ENCODE data around the gene ZNF277. TPM values are rescaled to one million over a fixed set of nuclear protein-coding genes. Genes with fewer than 3 reads are reported as not detected.

The ZNF277 gene
- total RNA-seq, 2 donors from 2014 or later: 20.3 to 20.4 TPM

- no peak for DNase-seq
- Mint-ChIP-seq H3K4me1 (peaks cover 15% of the 10 kb centered on the region), H3K36me3 (ENCODE audit: low read depth) (no peaks in the 10 kb centered on the region), H3K27ac (no peak overlapping the region), H3K4me3 (no peak overlapping the region), H3K27me3 (ENCODE audit: insufficient read depth) (no peaks in the 10 kb centered on the region), H3K9me3 (no peaks in the 10 kb centered on the region)
- Histone ChIP-seq H3K9me3 (ENCODE audit: control insufficient read depth, low read length) (no peaks in the 10 kb centered on the region), H3K27ac (ENCODE audit: low read depth, low read length) (no peak overlapping the region), H3K27me3 (ENCODE audit: control insufficient read depth, insufficient read depth, low read length, poor library complexity, severe bottlenecking) (no peaks in the 10 kb centered on the region), H3K4me3 (ENCODE audit: low read length) (no peak overlapping the region), H3K36me3 (ENCODE audit: control insufficient read depth, insufficient read depth, low read length) (no peaks in the 10 kb centered on the region), H3K4me1 (ENCODE audit: control insufficient read depth, insufficient read depth, low read length) (no peaks in the 10 kb centered on the region), H3K9ac (ENCODE audit: extremely low read depth, low read length, poor library complexity, severe bottlenecking) (no peak overlapping the region)
- WGBS, 2 experiments (ENCODE audit: insufficient coverage in 1 of 2, insufficient read length in 1 of 2): 89% methylated on average over 1 of the region's 1 CpG; no CpG with 5 or more reads in 1 of the 2 experiments
- no peak for TF ChIP-seq CTCF (conservative IDR thresholded peaks at IDR 0.05)
These were observed 7.2 kb downstream of the ZNF277 start for GRCh38 chr7:112213735-112214134.

- H3K27me3 Mint-ChIP-seq (ENCODE audit: insufficient read depth): no peaks in the 10 kb centered on the region
- Histone ChIP-seq H3K4me1 (ENCODE audit: control insufficient read depth, insufficient read depth, low read length) (no peaks in the 10 kb centered on the region), H3K36me3 (ENCODE audit: control insufficient read depth, insufficient read depth, low read length) (no peaks in the 10 kb centered on the region), H3K9me3 (ENCODE audit: control insufficient read depth, low read length) (no peaks in the 10 kb centered on the region), H3K27me3 (ENCODE audit: control insufficient read depth, insufficient read depth, low read length, poor library complexity, severe bottlenecking) (no peaks in the 10 kb centered on the region), H3K4me3 (ENCODE audit: low read length) (no peak overlapping the region), H3K9ac (ENCODE audit: extremely low read depth, low read length, poor library complexity, severe bottlenecking) (no peak overlapping the region), H3K27ac (ENCODE audit: low read depth, low read length) (no peak overlapping the region)
- DNase-seq: no peak
- H3K27ac Mint-ChIP-seq: no peak overlapping the region
- H3K9me3 Mint-ChIP-seq: no peaks in the 10 kb centered on the region
- no peak for TF ChIP-seq CTCF (conservative IDR thresholded peaks at IDR 0.05)
- H3K36me3 Mint-ChIP-seq (ENCODE audit: low read depth): no peaks in the 10 kb centered on the region
- H3K4me1 Mint-ChIP-seq: peaks cover 15% of the 10 kb centered on the region
- no peak overlapping the region for H3K4me3 Mint-ChIP-seq
These were observed 7.8 kb downstream of the ZNF277 start for GRCh38 chr7:112214268-112214667.

- Mint-ChIP-seq H3K9me3 (no peaks in the 10 kb centered on the region), H3K27ac (no peak overlapping the region), H3K36me3 (ENCODE audit: low read depth) (no peaks in the 10 kb centered on the region), H3K27me3 (ENCODE audit: insufficient read depth) (no peaks in the 10 kb centered on the region), H3K4me3 (no peak overlapping the region), H3K4me1 (peaks cover 13% of the 10 kb centered on the region)
- no peak for TF ChIP-seq CTCF (conservative IDR thresholded peaks at IDR 0.05)
- no peak overlapping the region for H3K27ac ChIP-seq (ENCODE audit: low read depth, low read length)
- no peaks in the 10 kb centered on the region for H3K4me1 ChIP-seq (ENCODE audit: control insufficient read depth, insufficient read depth, low read length)
- no peak overlapping the region for H3K9ac ChIP-seq (ENCODE audit: extremely low read depth, low read length, poor library complexity, severe bottlenecking)
- H3K36me3 ChIP-seq (ENCODE audit: control insufficient read depth, insufficient read depth, low read length): no peaks in the 10 kb centered on the region
- no peak overlapping the region for H3K4me3 ChIP-seq (ENCODE audit: low read length)
- no peaks in the 10 kb centered on the region for H3K27me3 ChIP-seq (ENCODE audit: control insufficient read depth, insufficient read depth, low read length, poor library complexity, severe bottlenecking)
- no peak for DNase-seq
- 83 to 84% methylated on average over 2 of the region's 2 CpGs for WGBS, 2 experiments (ENCODE audit: insufficient coverage in 1 of 2, insufficient read length in 1 of 2)
- H3K9me3 ChIP-seq (ENCODE audit: control insufficient read depth, low read length): no peaks in the 10 kb centered on the region
These were observed 8.4 kb downstream of the ZNF277 start for GRCh38 chr7:112214883-112215282.

All from endodermal cell (in vitro differentiated cells).